Ishikawa (cell line): ENCODE data around the gene LCE3B.

Experiments used
- CEBPB ChIP-seq: IDR thresholded peaks from 2 replicates; pipeline ENCODE4 v1.6.1; 2012
- CREB1 ChIP-seq: IDR thresholded peaks from 2 replicates; pipeline ENCODE4 v1.6.1; 2012; ENCODE audit warnings: low read depth
- EP300 ChIP-seq: IDR thresholded peaks from 2 replicates; pipeline ENCODE4 v1.6.1; 2012; ENCODE audit warnings: borderline replicate concordance
- FOXM1 ChIP-seq: IDR thresholded peaks from 2 replicates; pipeline ENCODE4 v1.6.1; 2012; ENCODE audit warnings: low read depth, borderline replicate concordance
- NFIC ChIP-seq: IDR thresholded peaks from 2 replicates; pipeline ENCODE4 v1.6.1; 2012
- RAD21 ChIP-seq: IDR thresholded peaks from 2 replicates; pipeline ENCODE4 v1.6.1; 2012; ENCODE audit warnings: low read depth
- TAF1 ChIP-seq: IDR thresholded peaks from 2 replicates; pipeline ENCODE4 v1.6.1; 2012; ENCODE audit warnings: low read depth, mild to moderate bottlenecking
- USF1 ChIP-seq: IDR thresholded peaks from 2 replicates; pipeline ENCODE4 v1.6.1; 2012
- YY1 ChIP-seq: IDR thresholded peaks from 2 replicates; pipeline ENCODE4 v1.6.1; 2012; ENCODE audit warnings: low read depth
- ZBTB7A ChIP-seq: IDR thresholded peaks from 2 replicates; pipeline ENCODE4 v1.6.1; 2012; ENCODE audit warnings: low read depth
- TF ChIP-seq, protein P1 (sequence below): IDR thresholded peaks from 2 replicates; pipeline ENCODE4 v1.6.1; 2012
- TF ChIP-seq, protein P2 (sequence below): IDR thresholded peaks from 2 replicates; pipeline ENCODE4 v1.6.1; 2012; ENCODE audit warnings: low read depth, mild to moderate bottlenecking

DNA sequence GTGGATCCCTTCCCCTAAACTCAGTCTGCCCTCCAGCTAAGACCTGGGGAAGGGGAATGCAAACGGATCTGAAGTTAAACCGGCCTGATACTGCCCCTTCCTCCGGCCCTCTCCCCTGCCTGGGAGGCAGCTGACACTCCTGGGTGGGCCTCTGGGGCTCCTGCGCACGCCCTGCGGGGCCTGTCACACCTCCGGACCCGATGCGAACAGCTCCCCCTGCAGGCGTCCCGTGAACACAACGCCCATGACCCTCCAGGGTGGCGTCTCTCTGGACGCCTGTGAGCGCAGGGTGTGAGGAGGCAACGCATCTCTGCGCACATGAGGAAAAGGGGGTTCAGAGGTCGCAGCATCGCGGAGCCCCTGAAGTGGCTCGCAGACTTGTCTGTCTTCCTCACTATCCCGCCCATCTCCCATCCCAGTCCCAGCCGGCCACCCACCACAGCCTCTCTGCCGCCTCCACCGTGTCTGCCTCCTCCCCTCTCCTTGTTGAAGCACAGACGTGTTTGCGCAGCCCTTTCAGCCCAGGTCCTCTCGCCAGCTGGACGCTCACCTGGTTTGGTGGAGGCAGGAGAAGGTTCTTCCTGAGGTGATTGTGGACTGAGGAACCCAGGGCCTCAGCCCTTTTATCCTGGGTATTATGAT, 9.7 kb downstream of the LCE3B start:
- TF ChIP-seq, protein P1, sequence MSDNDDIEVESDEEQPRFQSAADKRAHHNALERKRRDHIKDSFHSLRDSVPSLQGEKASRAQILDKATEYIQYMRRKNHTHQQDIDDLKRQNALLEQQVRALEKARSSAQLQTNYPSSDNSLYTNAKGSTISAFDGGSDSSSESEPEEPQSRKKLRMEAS, result no peak
- TF ChIP-seq CREB1 (no peak), RAD21 (no peak), NFIC (no peak), EP300 (no peak), TAF1 (no peak), ZBTB7A (no peak), CEBPB (no peak), USF1 (no peak), YY1 (no peak), FOXM1 (no peak)
- TF ChIP-seq, protein P2, sequence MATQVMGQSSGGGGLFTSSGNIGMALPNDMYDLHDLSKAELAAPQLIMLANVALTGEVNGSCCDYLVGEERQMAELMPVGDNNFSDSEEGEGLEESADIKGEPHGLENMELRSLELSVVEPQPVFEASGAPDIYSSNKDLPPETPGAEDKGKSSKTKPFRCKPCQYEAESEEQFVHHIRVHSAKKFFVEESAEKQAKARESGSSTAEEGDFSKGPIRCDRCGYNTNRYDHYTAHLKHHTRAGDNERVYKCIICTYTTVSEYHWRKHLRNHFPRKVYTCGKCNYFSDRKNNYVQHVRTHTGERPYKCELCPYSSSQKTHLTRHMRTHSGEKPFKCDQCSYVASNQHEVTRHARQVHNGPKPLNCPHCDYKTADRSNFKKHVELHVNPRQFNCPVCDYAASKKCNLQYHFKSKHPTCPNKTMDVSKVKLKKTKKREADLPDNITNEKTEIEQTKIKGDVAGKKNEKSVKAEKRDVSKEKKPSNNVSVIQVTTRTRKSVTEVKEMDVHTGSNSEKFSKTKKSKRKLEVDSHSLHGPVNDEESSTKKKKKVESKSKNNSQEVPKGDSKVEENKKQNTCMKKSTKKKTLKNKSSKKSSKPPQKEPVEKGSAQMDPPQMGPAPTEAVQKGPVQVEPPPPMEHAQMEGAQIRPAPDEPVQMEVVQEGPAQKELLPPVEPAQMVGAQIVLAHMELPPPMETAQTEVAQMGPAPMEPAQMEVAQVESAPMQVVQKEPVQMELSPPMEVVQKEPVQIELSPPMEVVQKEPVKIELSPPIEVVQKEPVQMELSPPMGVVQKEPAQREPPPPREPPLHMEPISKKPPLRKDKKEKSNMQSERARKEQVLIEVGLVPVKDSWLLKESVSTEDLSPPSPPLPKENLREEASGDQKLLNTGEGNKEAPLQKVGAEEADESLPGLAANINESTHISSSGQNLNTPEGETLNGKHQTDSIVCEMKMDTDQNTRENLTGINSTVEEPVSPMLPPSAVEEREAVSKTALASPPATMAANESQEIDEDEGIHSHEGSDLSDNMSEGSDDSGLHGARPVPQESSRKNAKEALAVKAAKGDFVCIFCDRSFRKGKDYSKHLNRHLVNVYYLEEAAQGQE, result no peak
